GM23338 (cell line): ENCODE measurements around the gene SLC9C2. TPM values are rescaled to one million over a fixed set of nuclear protein-coding genes. Genes with fewer than 3 reads are reported as not detected.

Experiments
- ATAC-seq: fragments of 200-7000 bp; cut with Tn5 transposase; 3 replicates; pipeline ENCODE4 v1.9.1; 2020
- DNase-seq: peaks from one replicate; pipeline ENCODE4 v3.0.0-alpha.2; 2015; ENCODE audit warnings: low spot score
- H2AFZ ChIP-seq: fragments of 200-600 bp; sonication (generic); 2 replicates; pipeline ENCODE4 v1.8.0; 2016; ENCODE audit warnings: antibody characterized with exemption, mild to moderate bottlenecking, moderate library complexity
- H3F3A ChIP-seq: fragments of 200-600 bp; sonication (generic); replicated peaks from 2 replicates; pipeline ENCODE4 v1.8.0; 2017; ENCODE audit warnings: antibody characterized with exemption, mixed run types, low read depth
- H3K27ac ChIP-seq: fragments of 200-600 bp; sonication (generic); 2 replicates; pipeline ENCODE4 v1.6.1; 2016; ENCODE audit warnings: low read depth
- H3K27me3 ChIP-seq: fragments of 200-600 bp; sonication (generic); 2 replicates; pipeline ENCODE4 v1.8.0; 2016; ENCODE audit warnings: mild to moderate bottlenecking, mixed run types, moderate library complexity; ENCODE audit not compliant: insufficient read depth
- H3K36me3 ChIP-seq: fragments of 200-600 bp; sonication (generic); 2 replicates; pipeline ENCODE4 v1.8.0; 2016; ENCODE audit warnings: mild to moderate bottlenecking; ENCODE audit not compliant: insufficient read depth
- H3K4me1 ChIP-seq: fragments of 200-600 bp; sonication (generic); 2 replicates; pipeline ENCODE4 v1.8.0; 2016; ENCODE audit warnings: mild to moderate bottlenecking, moderate library complexity; ENCODE audit not compliant: insufficient read depth
- H3K4me2 ChIP-seq: fragments of 200-600 bp; sonication (generic); 2 replicates; pipeline ENCODE4 v1.7.1; 2017; ENCODE audit warnings: mixed run types
- H3K4me3 ChIP-seq: fragments of 200-600 bp; sonication (generic); 2 replicates; pipeline ENCODE4 v1.6.1; 2016; ENCODE audit warnings: mixed run types
- H3K79me2 ChIP-seq: fragments of 200-600 bp; sonication (generic); replicated peaks from 2 replicates; pipeline ENCODE4 v1.8.0; 2017; ENCODE audit warnings: mild to moderate bottlenecking; ENCODE audit not compliant: insufficient read depth
- H3K9me2 ChIP-seq: fragments of 200-600 bp; sonication (generic); 2 replicates; pipeline ENCODE4 v1.8.0; 2017; ENCODE audit not compliant: insufficient read depth
- H4K20me1 ChIP-seq: fragments of 200-600 bp; sonication (generic); replicated peaks from 2 replicates; pipeline ENCODE4 v1.8.0; 2017; ENCODE audit warnings: mild to moderate bottlenecking; ENCODE audit not compliant: insufficient read depth
- H3K27ac Mint-ChIP-seq: 2 replicates; pipeline ENCODE4 v1.8.0; 2020; ENCODE audit warnings: inconsistent platforms, mild to moderate bottlenecking, moderate library complexity, mixed read lengths
- H3K27me3 Mint-ChIP-seq: 3 replicates; pipeline ENCODE4 v1.8.0; 2022; ENCODE audit warnings: low read depth, mild to moderate bottlenecking, moderate library complexity, mixed read lengths, inconsistent platforms; ENCODE audit not compliant: insufficient read depth, poor library complexity
- H3K36me3 Mint-ChIP-seq: 3 replicates; pipeline ENCODE4 v1.8.0; 2021; ENCODE audit warnings: low read depth, mild to moderate bottlenecking, inconsistent platforms, moderate library complexity, mixed read lengths
- H3K4me1 Mint-ChIP-seq: 3 replicates; pipeline ENCODE4 v1.8.0; 2020; ENCODE audit warnings: mild to moderate bottlenecking, inconsistent platforms, mixed read lengths
- H3K4me3 Mint-ChIP-seq: 3 replicates; pipeline ENCODE4 v1.8.0; 2021; ENCODE audit warnings: moderate library complexity, mild to moderate bottlenecking, inconsistent platforms, mixed read lengths
- H3K9me3 Mint-ChIP-seq: 3 replicates; pipeline ENCODE4 v1.8.0; 2020; ENCODE audit warnings: moderate library complexity, mild to moderate bottlenecking, inconsistent platforms, mixed read lengths
- EZH2 ChIP-seq: fragments of 200-600 bp; sonication (generic); IDR thresholded peaks from one replicate; pipeline ENCODE4 v1.8.0; 2017; ENCODE audit warnings: antibody characterized with exemption, mild to moderate bottlenecking, low read depth; ENCODE audit not compliant: unreplicated experiment
- EZH2phosphoT487 ChIP-seq: fragments of 200-600 bp; sonication (generic); IDR thresholded peaks from one replicate; pipeline ENCODE4 v1.8.1; 2018; ENCODE audit warnings: antibody characterized with exemption; ENCODE audit not compliant: unreplicated experiment
- JUNB ChIP-seq: IDR thresholded peaks from one replicate; pipeline ENCODE4 v1.6.1; 2016; ENCODE audit warnings: antibody characterized with exemption; ENCODE audit not compliant: unreplicated experiment
- NANOG ChIP-seq: IDR thresholded peaks from 2 replicates; pipeline ENCODE4 v1.6.1; 2016; ENCODE audit warnings: antibody characterized with exemption, borderline replicate concordance
- ZNF331 ChIP-seq: fragments of 250-450 bp; sonication (Bioruptor Pico); IDR thresholded peaks from 2 replicates; pipeline ENCODE4 v1.5.0; 2020; ENCODE audit warnings: low read depth, mild to moderate bottlenecking, moderate library complexity
- polyA plus RNA-seq: library from polyadenylated mRNA; unstranded; fragments of >200 nt; fragmentation: Nextera tagmentation; extraction: Ambion mirVana; gene quantifications from 2 replicates; pipeline ENCODE4 v1.2.1, GENCODE V29; 2016
- total RNA-seq: library from RNA; depleted of rRNA; stranded (reverse); fragments of >200 nt; shearing (Covaris generic); gene quantifications from 2 replicates; pipeline ENCODE4 v1.2.3, GENCODE V29; 2014
- TF ChIP-seq, protein P1 (sequence below): fragments of 250-450 bp; sonication (Bioruptor Pico); IDR thresholded peaks from 2 replicates; pipeline ENCODE4 v1.5.0; 2020; ENCODE audit warnings: mild to moderate bottlenecking, moderate library complexity
- TF ChIP-seq, protein P2 (sequence below): IDR thresholded peaks from one replicate; pipeline ENCODE4 v1.6.1; 2018; ENCODE audit warnings: antibody characterized with exemption; ENCODE audit not compliant: unreplicated experiment
- TF ChIP-seq, protein P3 (sequence below), 2 experiments: fragments of 200-600 bp in 1 of 2; sonication (generic) in 1 of 2; conservative IDR thresholded peaks; 2 replicates each; pipeline versions ENCODE4 v1.5.1 to v1.6.1; 2016 to 2017; ENCODE audit warnings: antibody characterized with exemption in 2 of 2, low read depth in 2 of 2, mild to moderate bottlenecking in 2 of 2, moderate library complexity in 1 of 2
- TF ChIP-seq, protein P4 (sequence below): IDR thresholded peaks from 2 replicates; pipeline ENCODE4 v1.6.1; 2016; ENCODE audit warnings: antibody characterized with exemption

The SLC9C2 gene
- total and polyA plus RNA-seq, 2 experiments from 2014 or later, result not detected

- TF ChIP-seq, protein P1, sequence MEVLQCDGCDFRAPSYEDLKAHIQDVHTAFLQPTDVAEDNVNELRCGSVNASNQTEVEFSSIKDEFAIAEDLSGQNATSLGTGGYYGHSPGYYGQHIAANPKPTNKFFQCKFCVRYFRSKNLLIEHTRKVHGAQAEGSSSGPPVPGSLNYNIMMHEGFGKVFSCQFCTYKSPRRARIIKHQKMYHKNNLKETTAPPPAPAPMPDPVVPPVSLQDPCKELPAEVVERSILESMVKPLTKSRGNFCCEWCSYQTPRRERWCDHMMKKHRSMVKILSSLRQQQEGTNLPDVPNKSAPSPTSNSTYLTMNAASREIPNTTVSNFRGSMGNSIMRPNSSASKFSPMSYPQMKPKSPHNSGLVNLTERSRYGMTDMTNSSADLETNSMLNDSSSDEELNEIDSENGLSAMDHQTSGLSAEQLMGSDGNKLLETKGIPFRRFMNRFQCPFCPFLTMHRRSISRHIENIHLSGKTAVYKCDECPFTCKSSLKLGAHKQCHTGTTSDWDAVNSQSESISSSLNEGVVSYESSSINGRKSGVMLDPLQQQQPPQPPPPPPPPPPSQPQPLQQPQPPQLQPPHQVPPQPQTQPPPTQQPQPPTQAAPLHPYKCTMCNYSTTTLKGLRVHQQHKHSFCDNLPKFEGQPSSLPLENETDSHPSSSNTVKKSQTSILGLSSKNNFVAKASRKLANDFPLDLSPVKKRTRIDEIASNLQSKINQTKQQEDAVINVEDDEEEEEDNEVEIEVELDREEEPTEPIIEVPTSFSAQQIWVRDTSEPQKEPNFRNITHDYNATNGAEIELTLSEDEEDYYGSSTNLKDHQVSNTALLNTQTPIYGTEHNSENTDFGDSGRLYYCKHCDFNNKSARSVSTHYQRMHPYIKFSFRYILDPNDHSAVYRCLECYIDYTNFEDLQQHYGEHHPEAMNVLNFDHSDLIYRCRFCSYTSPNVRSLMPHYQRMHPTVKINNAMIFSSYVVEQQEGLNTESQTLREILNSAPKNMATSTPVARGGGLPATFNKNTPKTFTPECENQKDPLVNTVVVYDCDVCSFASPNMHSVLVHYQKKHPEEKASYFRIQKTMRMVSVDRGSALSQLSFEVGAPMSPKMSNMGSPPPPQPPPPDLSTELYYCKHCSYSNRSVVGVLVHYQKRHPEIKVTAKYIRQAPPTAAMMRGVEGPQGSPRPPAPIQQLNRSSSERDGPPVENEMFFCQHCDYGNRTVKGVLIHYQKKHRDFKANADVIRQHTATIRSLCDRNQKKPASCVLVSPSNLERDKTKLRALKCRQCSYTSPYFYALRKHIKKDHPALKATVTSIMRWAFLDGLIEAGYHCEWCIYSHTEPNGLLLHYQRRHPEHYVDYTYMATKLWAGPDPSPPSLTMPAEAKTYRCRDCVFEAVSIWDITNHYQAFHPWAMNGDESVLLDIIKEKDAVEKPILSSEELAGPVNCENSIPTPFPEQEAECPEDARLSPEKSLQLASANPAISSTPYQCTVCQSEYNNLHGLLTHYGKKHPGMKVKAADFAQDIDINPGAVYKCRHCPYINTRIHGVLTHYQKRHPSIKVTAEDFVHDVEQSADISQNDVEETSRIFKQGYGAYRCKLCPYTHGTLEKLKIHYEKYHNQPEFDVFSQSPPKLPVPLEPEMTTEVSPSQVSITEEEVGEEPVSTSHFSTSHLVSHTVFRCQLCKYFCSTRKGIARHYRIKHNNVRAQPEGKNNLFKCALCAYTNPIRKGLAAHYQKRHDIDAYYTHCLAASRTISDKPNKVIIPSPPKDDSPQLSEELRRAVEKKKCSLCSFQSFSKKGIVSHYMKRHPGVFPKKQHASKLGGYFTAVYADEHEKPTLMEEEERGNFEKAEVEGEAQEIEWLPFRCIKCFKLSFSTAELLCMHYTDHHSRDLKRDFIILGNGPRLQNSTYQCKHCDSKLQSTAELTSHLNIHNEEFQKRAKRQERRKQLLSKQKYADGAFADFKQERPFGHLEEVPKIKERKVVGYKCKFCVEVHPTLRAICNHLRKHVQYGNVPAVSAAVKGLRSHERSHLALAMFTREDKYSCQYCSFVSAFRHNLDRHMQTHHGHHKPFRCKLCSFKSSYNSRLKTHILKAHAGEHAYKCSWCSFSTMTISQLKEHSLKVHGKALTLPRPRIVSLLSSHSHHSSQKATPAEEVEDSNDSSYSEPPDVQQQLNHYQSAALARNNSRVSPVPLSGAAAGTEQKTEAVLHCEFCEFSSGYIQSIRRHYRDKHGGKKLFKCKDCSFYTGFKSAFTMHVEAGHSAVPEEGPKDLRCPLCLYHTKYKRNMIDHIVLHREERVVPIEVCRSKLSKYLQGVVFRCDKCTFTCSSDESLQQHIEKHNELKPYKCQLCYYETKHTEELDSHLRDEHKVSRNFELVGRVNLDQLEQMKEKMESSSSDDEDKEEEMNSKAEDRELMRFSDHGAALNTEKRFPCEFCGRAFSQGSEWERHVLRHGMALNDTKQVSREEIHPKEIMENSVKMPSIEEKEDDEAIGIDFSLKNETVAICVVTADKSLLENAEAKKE (CRISPR knock-in tag), result no peak
- TF ChIP-seq JUNB, result no peak
- no peak for TF ChIP-seq ZNF331
- TF ChIP-seq, protein P2, sequence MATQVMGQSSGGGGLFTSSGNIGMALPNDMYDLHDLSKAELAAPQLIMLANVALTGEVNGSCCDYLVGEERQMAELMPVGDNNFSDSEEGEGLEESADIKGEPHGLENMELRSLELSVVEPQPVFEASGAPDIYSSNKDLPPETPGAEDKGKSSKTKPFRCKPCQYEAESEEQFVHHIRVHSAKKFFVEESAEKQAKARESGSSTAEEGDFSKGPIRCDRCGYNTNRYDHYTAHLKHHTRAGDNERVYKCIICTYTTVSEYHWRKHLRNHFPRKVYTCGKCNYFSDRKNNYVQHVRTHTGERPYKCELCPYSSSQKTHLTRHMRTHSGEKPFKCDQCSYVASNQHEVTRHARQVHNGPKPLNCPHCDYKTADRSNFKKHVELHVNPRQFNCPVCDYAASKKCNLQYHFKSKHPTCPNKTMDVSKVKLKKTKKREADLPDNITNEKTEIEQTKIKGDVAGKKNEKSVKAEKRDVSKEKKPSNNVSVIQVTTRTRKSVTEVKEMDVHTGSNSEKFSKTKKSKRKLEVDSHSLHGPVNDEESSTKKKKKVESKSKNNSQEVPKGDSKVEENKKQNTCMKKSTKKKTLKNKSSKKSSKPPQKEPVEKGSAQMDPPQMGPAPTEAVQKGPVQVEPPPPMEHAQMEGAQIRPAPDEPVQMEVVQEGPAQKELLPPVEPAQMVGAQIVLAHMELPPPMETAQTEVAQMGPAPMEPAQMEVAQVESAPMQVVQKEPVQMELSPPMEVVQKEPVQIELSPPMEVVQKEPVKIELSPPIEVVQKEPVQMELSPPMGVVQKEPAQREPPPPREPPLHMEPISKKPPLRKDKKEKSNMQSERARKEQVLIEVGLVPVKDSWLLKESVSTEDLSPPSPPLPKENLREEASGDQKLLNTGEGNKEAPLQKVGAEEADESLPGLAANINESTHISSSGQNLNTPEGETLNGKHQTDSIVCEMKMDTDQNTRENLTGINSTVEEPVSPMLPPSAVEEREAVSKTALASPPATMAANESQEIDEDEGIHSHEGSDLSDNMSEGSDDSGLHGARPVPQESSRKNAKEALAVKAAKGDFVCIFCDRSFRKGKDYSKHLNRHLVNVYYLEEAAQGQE, result no peak
- TF ChIP-seq EZH2, result no peak
Measured at GRCh38 chr1:173485401-173485800, 117.5 kb downstream of the SLC9C2 start (continued).

- Histone ChIP-seq H3K36me3 (peaks cover 83% of the 10 kb centered on the region), H3K27me3 (no peaks in the 10 kb centered on the region), H3K4me3 (no peak overlapping the region), H3K27ac (no peak overlapping the region), H3K9me2 (no peaks in the 10 kb centered on the region), H3K79me2 (peaks cover 33% of the 10 kb centered on the region), H3F3A (0 out of 2 replicates have a peak, but pooled peaks cover 10% of the 10 kb centered on the region), H3K4me2 (no peak overlapping the region), H3K4me1 (peaks cover 9% of the 10 kb centered on the region), H2AFZ (no peak overlapping the region), H4K20me1 (peaks cover 21% of the 10 kb centered on the region)
- ATAC-seq, result no peak
- Mint-ChIP-seq H3K27me3 (peaks cover 4% of the 10 kb centered on the region), H3K9me3 (no peaks in the 10 kb centered on the region; the same call in 2 of the 3 replicates), H3K4me3 (no peak overlapping the region), H3K36me3 (peaks cover 98% of the 10 kb centered on the region), H3K4me1 (peaks cover 14% of the 10 kb centered on the region), H3K27ac (no peak overlapping the region)
- DNase-seq, result no peak
- TF ChIP-seq NANOG (no peak), EZH2phosphoT487 (peak; percentile 41), ZNF331 (no peak)
- TF ChIP-seq, protein P3, sequence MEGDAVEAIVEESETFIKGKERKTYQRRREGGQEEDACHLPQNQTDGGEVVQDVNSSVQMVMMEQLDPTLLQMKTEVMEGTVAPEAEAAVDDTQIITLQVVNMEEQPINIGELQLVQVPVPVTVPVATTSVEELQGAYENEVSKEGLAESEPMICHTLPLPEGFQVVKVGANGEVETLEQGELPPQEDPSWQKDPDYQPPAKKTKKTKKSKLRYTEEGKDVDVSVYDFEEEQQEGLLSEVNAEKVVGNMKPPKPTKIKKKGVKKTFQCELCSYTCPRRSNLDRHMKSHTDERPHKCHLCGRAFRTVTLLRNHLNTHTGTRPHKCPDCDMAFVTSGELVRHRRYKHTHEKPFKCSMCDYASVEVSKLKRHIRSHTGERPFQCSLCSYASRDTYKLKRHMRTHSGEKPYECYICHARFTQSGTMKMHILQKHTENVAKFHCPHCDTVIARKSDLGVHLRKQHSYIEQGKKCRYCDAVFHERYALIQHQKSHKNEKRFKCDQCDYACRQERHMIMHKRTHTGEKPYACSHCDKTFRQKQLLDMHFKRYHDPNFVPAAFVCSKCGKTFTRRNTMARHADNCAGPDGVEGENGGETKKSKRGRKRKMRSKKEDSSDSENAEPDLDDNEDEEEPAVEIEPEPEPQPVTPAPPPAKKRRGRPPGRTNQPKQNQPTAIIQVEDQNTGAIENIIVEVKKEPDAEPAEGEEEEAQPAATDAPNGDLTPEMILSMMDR (conservative IDR thresholded peaks at IDR 0.05; ENCODE audit: low read depth in 2 of 2), result no peak
- TF ChIP-seq, protein P4, sequence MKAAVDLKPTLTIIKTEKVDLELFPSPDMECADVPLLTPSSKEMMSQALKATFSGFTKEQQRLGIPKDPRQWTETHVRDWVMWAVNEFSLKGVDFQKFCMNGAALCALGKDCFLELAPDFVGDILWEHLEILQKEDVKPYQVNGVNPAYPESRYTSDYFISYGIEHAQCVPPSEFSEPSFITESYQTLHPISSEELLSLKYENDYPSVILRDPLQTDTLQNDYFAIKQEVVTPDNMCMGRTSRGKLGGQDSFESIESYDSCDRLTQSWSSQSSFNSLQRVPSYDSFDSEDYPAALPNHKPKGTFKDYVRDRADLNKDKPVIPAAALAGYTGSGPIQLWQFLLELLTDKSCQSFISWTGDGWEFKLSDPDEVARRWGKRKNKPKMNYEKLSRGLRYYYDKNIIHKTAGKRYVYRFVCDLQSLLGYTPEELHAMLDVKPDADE, result no peak
Measured at GRCh38 chr1:173484276-173484675, 118.6 kb downstream of the SLC9C2 start.
